ENCODE results near the gene LOXL1.

LOXL1 gene

GRCh38 chr15:73926219-73927002 is at the start of gene LOXL1:
Gene LOXL1, plus strand, starts transcription at chr15:73926462. Its CDS starts 322 bp downstream, at chr15:73926784.
- H3K4me3 ChIP-seq (ENCODE audit: low read depth, low read length), result peak within 1 kb of the TSS; percentile 38
- no peak for TF ChIP-seq POLR2A (IDR thresholded peaks at IDR 0.05; ENCODE audit: extremely low read depth, insufficient read length)
- TF ChIP-seq MAX (IDR thresholded peaks at IDR 0.05; ENCODE audit: low read depth, low read length), result no peak
- no peak for TF ChIP-seq CTCF (IDR thresholded peaks at IDR 0.05; ENCODE audit: low read depth, low read length)
- no peak for TF ChIP-seq MYC (IDR thresholded peaks at IDR 0.05; ENCODE audit: low read depth, low read length)

GRCh38 chr15:73879426-73879825 is 46.8 kb upstream of the LOXL1 start:
- TF ChIP-seq POLR2A (IDR thresholded peaks at IDR 0.05; ENCODE audit: extremely low read depth, insufficient read length) (no peak), CTCF (IDR thresholded peaks at IDR 0.05; ENCODE audit: low read depth, low read length) (no peak), MAX (IDR thresholded peaks at IDR 0.05; ENCODE audit: low read depth, low read length) (no peak), MYC (IDR thresholded peaks at IDR 0.05; ENCODE audit: low read depth, low read length) (no peak)
- H3K4me3 ChIP-seq (ENCODE audit: low read depth, low read length), result no peak overlapping the region
- no peak for DNase-seq (ENCODE audit: low read depth)

More at GRCh38 chr15:73926219-73927002, at the start of gene LOXL1:
- peak; percentile 59 for DNase-seq (ENCODE audit: low read depth)

- TF ChIP-seq POLR2A (IDR thresholded peaks at IDR 0.05; ENCODE audit: extremely low read depth, insufficient read length) (no peak), CTCF (IDR thresholded peaks at IDR 0.05; ENCODE audit: low read depth, low read length) (no peak), MYC (IDR thresholded peaks at IDR 0.05; ENCODE audit: low read depth, low read length) (no peak), MAX (IDR thresholded peaks at IDR 0.05; ENCODE audit: low read depth, low read length) (no peak)
- no peak for DNase-seq (ENCODE audit: low read depth)
- H3K4me3 ChIP-seq (ENCODE audit: low read depth, low read length), result no peak overlapping the region
Observed at GRCh38 chr15:73881579-73882320, 44.5 kb upstream of the LOXL1 start.

- DNase-seq (ENCODE audit: low read depth), result no peak
- TF ChIP-seq CTCF (IDR thresholded peaks at IDR 0.05; ENCODE audit: low read depth, low read length) (no peak), MAX (IDR thresholded peaks at IDR 0.05; ENCODE audit: low read depth, low read length) (no peak), MYC (IDR thresholded peaks at IDR 0.05; ENCODE audit: low read depth, low read length) (no peak), POLR2A (IDR thresholded peaks at IDR 0.05; ENCODE audit: extremely low read depth, insufficient read length) (no peak)
- no peak overlapping the region for H3K4me3 ChIP-seq (ENCODE audit: low read depth, low read length)
Observed at GRCh38 chr15:73882761-73883419, 43.4 kb upstream of the LOXL1 start.

- no peak for DNase-seq (ENCODE audit: low read depth)
- TF ChIP-seq CTCF (IDR thresholded peaks at IDR 0.05; ENCODE audit: low read depth, low read length) (no peak), POLR2A (IDR thresholded peaks at IDR 0.05; ENCODE audit: extremely low read depth, insufficient read length) (no peak)
Observed at GRCh38 chr15:73884159-73884558, 42.1 kb upstream of the LOXL1 start.

More at GRCh38 chr15:73884159-73884558, 42.1 kb upstream of the LOXL1 start:
- no peak overlapping the region for H3K4me3 ChIP-seq (ENCODE audit: low read depth, low read length)

Measured in NB4 (cell line).